NCI-H2227 treated with DMSO at 0.1 percent for 48 hours (cell line): ENCODE measurements around the gene CLIP1.
A peak's percentile ranks its signal among the peaks of the same experiment; 100 is the strongest.
"Not testable (repeated sequence)": the region's sequence is repeated elsewhere in the genome, so short reads cannot be mapped to it uniquely, and the experiment has no call there.

Experiments
- DNase-seq: peaks from one replicate; lab custom pipeline; 2025; lab: John Stamatoyannopoulos, UW

The CLIP1 gene

GRCh38 chr12:122395319-122395718, 27.1 kb downstream of the CLIP1 start:
- DNase-seq, result no peak

GRCh38 chr12:122394626-122395194, 27.8 kb downstream of the CLIP1 start:
- DNase-seq, result no peak

- DNase-seq, result no peak
Measured at GRCh38 chr12:122393817-122394216, 28.7 kb downstream of the CLIP1 start.

- no peak for DNase-seq
Measured at GRCh38 chr12:122392411-122392810, 30.1 kb downstream of the CLIP1 start.

GRCh38 chr12:122389677-122390076, 32.8 kb downstream of the CLIP1 start:
- DNase-seq, result no peak

- DNase-seq, result no peak
Measured at GRCh38 chr12:122387887-122388286, 34.6 kb downstream of the CLIP1 start.

GRCh38 chr12:122385171-122386016, 37.1 kb downstream of the CLIP1 start:
- DNase-seq, result no peak

GRCh38 chr12:122382919-122383350, 39.5 kb downstream of the CLIP1 start:
- DNase-seq, result no peak

- no peak for DNase-seq
Measured at GRCh38 chr12:122381021-122381420, 41.4 kb downstream of the CLIP1 start.

- DNase-seq, result not testable (repeated sequence)
Measured at GRCh38 chr12:122376751-122377150, 45.7 kb downstream of the CLIP1 start.

- no peak for DNase-seq
Measured at GRCh38 chr12:122374707-122375106, 47.8 kb downstream of the CLIP1 start.

- no peak for DNase-seq
Measured at GRCh38 chr12:122371475-122372045, 50.9 kb downstream of the CLIP1 start.

GRCh38 chr12:122368361-122369073, 54.0 kb downstream of the CLIP1 start:
- peak; percentile 93 for DNase-seq

- DNase-seq, result not testable (repeated sequence)
Measured at GRCh38 chr12:122367632-122368031, 54.8 kb downstream of the CLIP1 start.

GRCh38 chr12:122366685-122367475, 55.6 kb downstream of the CLIP1 start:
- no peak for DNase-seq

- not testable (repeated sequence) for DNase-seq
Measured at GRCh38 chr12:122365226-122365625, 57.2 kb downstream of the CLIP1 start.

- DNase-seq, result no peak
Measured at GRCh38 chr12:122363782-122364181, 58.7 kb downstream of the CLIP1 start.

GRCh38 chr12:122362755-122363154, 59.7 kb downstream of the CLIP1 start:
- DNase-seq, result no peak

- not testable (repeated sequence) for DNase-seq
Measured at GRCh38 chr12:122358403-122358802, 64.1 kb downstream of the CLIP1 start.

- not testable (repeated sequence) for DNase-seq
Measured at GRCh38 chr12:122357536-122357935, 64.9 kb downstream of the CLIP1 start.

- DNase-seq, result not testable (repeated sequence)
Measured at GRCh38 chr12:122356991-122357390, 65.5 kb downstream of the CLIP1 start.
